GM18517 (cell line): ENCODE results near the gene C1QL4.

Experiments used
- ATAC-seq: cut with Tn5 transposase; IDR thresholded peaks from one replicate; pipeline ENCODE4 v1.9.1; 2021; ENCODE audit warnings: mild to moderate bottlenecking, moderate library complexity; ENCODE audit not compliant: unreplicated experiment

Gene C1QL4

GRCh38 chr12:49348781-49349180 lies 11.8 kb upstream of the C1QL4 start:
- no peak for ATAC-seq

DNA sequence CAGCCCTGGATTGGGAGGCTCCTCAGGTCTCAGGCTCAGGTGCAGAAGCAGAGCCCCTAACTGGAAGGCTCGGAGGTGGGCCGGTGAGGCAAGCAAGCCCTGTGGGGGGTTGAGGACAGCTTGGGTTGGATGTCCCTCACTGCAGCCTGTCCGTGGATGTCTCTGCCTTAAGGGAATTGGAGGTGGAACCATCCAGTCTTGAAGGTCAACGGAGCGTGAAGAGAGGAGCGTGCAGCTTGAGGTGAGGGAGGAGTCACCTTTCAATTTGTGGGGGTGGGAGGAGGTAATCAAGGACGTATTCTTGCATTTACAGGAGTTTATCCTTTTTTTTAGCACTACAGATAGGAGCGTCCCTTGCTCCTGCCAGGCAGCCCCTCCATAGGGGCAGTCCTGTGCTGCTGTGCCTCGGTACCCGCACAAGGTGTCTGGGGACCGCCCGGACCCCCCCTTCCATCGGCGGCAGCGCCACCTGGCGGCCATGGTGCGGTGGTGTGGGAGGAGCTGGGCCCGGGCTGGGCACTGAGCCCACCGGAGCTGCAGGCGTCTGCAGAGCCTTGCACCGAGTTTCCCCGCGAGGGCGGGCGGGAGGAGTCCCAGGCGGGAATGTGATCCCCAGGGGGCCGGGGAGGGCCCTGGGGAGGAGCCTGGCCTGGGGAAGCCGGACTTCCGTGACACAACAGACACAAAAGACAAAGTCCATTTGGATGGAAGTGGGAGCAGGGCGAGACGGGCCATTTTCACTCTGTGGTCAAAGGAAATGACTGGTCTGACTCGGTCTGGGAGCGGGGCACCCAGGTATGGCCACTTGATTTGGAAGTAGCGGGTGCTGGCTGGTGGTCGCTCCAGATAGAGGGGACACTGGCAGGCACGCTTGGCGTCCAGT lies 10.6 kb upstream of the C1QL4 start:
- no peak for ATAC-seq

GRCh38 chr12:49346659-49347310 lies 9.8 kb upstream of the C1QL4 start, which contains the start of gene DNAJC22:
Gene DNAJC22, plus strand, starts transcription at chr12:49346888. Its CDS starts 1,985 bp downstream, at chr12:49348873.
- no peak for ATAC-seq

DNA sequence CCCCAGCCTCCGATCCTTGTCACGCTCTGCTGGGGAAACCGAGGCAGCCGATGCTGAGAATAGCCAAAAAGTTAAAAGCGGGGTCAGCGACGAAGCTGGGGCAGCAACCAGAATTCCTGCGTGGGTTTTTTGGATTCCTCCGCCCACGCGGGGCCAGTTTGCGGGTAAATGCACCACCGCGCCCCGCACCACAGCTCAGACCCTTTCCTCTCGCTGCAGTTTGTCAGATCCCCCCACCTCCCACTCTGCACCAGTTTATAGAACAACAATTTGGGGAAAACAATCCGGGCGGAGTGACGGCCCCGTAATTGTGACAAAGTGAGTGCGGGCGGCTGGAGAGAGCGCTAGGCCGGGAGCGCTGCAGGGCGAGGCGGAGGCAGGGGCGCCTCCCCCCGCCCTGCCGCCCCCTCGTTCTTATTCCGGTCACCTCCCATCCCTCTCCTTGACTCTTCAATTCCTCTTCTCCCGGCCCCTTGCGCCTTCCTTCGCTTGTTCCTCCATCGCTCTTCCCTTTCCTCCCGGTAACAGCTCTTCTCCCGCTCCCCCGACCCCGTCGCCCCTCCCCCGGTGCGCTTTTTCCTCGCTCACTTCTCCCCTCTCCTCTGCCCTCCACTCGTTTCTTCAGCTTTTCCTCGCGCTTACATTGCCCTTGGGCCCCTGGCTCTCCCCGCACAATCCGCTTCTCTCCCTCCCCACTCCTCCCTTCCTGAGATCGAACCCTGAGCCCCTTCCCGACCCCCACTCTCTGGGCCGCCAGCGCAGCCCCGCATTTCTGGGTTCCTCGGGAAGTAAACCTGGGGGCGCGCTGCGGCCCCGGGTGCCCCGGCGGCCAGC lies 9.1 kb upstream of the C1QL4 start:
- ATAC-seq = no peak

DNA sequence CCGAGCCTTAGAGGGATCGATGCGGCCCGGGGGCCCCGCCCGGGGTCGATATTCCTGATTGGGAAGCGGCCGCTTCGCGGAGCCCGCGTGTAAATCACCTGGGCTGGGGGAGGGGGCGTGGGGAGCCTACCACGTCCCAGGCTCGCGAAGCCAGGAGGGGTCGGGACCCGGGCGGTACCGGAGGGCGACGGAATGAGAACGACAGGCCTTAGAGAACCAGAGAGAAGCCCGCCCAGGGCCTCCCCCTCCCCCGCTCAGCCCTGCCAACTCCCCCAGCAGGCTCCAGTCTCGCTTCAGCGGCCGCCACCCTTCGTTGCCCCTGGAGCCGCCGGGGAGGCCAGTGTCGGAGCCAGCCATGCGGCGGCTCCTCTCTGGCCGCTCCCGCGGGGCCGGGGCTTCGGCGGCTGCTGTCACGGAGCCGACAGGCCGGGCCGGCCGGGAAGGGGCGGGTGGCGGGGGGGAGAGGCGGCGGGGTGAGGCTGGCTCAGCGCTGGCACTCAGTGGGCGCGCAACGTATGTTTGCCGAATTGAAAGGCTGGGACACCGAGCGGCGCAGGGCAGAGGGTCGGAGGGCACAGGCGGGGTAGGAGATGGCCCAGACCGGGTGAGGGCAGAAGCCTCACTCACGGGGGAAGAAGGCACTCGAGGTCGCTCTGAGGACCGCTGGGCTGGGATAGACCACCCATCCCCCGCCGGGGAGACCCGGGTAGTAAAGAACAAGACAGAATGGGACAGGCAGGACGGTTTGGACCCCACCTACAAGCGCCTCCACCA lies 8.2 kb upstream of the C1QL4 start:
- no peak for ATAC-seq

DNA sequence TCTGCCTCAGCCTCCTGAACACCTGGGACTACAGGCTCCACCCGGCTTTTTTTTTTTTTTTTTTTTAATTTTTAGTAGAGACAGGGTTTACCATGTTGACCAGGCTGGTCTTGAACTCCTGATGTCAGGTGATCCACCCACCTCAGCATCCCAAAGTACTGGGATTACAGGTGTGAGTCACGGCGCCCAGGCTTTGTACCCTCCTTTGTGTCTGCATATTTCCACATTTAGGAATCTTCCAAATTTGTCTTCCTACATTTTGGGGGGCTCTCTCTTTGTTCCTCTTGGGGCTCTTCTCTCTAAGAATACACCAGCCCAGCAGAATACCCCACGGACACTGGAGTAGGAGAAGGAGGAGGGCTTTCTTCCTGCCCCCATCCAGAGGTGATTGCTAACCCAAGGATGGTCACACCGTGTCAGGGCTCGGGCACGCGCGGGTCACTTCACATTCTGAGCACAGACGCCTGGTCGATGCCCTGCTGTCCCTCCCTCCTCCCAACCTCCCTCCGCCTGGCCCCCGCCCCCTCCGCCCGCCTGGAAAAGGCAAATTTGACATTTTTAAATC lies 7.6 kb upstream of the C1QL4 start:
- no peak for ATAC-seq

DNA sequence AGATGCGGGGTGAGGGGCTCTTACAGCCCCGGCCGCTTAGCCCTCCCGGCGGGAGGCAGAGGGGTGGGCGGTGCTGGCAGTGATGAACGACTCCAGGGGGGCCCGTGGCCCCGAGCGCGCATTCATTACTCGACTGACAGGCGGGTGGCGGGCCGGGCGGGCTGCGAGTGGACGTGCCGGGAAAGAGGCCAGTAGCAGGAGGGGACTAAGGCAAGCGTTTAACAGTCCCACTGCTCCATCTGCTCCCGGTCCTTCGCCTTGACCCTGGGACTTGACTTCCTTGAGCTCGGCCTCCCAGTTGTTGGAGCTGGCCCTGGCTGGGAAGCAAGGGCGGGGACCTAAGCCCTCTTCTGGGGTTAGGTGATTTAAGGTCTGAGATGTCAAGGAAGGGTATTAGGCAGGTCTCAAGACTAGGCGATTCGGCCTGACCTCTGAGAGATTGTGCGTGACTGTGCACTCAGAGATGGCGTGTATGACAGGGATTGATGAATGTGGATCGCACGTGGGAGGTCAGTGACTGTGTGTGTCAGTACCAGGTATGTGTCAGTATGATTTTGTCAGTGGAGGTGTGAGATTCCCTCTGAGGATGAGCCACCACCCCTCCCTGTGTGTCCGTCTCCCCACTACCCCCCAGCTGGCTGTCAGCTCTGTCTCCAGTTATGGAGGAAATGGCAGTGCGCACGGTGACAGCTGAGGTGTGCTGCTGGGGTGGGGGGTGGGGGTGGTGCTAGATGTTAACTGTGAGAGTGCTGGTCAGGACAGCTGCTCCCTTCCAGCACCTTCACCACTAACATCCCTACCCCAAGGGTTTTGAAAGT lies 6.1 kb upstream of the C1QL4 start:
- ATAC-seq = no peak

GRCh38 chr12:49342066-49342913 lies 5.3 kb upstream of the C1QL4 start:
- peak; percentile 76 for ATAC-seq

DNA sequence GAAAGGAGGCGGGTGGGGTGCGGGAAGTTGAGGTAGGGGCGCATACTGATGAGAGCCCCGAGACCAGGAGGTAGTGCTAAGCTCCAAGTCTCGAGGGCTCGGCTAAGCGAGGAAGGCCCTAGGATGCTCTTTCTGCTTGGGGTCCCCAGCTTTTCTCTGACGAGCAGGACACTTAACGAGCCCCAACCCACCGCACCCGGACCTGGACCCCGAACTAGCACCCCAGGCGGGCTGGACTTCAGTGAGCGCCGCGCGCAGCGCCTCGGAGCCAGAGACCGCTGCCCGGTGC lies 4.7 kb upstream of the C1QL4 start:
- ATAC-seq = no peak

DNA sequence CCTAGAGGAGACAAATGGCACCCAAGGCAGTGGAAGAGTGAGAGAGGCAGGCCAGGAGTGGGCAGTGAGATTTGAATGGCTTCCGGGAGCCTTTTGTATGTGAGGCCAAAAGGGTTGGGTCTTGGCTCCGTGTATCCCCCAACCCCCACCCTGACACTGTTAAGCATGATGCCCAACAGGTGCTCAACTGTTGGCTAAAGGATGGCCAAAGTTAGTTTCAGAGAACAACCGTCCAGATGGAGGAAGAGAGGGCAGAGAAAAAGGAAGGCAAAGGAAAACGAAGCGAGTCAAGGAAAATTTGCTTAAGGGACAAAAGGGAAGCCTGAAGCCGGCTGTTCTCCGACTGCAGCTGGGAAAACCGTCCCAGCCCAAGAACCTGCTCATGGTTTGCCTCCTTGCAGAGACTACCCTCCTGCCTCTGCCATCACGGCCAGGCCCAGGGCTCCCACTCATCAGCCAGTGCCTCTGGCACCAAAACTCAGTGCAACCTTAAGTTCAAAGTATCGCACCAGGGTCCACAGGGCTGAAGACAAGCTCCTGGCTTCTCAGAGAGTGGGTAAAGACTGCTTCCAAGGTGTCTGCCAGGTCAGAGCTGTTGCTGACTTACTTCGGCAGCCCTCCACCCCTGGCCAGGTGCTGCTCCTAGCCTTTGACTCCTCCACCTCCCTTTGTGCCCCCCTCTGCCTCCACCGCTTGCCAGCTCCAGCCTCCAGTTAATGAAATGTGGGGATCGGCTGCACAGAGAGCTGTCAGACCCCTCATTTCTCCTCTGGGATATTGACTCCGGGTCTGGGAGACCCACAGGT lies 4.2 kb upstream of the C1QL4 start:
- ATAC-seq = no peak

DNA sequence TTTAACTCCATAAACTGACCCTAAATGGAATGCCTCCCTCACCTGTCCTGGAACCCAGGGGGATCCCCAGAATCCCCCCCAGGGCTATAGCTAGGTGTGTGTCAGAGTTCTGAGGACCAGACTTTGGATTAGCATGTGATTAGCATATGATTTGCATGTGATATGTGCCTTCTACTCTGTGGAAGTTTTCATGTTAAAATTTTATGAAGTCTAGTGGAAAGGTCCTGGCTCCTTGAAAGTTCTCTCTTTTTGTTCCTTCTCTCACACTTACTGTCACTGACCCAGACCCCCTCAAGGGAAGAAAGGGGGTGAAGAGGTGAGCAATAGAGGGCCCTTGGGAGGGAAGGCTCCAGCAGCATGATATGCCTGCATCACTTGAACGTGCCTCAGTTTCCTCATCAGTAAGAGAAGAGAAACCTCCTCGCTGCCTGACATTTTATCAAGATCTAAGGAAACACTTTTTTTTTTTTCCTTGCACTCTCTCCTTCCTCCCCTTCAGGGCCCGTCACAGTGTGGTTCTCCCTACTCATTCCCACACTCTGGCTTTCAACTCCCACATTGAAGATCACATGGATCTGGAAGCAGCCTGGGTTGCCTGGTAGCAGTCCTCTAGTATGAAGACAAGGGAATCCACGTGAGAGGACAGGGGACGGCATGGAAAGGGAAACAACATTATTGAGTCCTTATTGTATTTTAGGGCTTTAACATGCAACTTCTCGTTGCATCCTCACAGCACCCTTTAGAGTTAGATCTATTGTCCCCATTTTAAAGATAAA lies 3.3 kb upstream of the C1QL4 start:
- no peak for ATAC-seq

DNA sequence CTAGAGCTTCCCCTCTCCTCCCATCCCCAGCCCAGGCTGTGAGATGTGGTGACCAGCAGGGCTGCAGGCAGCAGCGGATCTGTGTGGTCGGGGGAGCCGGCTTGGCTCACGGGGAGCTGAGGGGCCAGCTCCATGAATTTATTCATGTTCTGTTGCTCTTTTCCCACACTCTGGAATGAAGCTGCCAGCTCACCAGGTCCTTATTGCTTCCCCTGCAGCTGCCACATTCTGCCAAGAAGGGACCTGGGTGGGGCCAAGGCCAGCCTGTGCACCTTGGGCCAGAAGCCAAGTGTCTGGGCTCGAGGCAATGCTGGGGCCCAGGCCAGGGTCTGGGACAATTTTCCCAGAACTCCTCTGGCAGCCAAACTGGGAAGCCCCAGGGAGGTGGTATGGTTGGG lies 2.5 kb upstream of the C1QL4 start:
- no peak for ATAC-seq

GRCh38 chr12:49338830-49339463 lies 2.0 kb upstream of the C1QL4 start:
- no peak for ATAC-seq

DNA sequence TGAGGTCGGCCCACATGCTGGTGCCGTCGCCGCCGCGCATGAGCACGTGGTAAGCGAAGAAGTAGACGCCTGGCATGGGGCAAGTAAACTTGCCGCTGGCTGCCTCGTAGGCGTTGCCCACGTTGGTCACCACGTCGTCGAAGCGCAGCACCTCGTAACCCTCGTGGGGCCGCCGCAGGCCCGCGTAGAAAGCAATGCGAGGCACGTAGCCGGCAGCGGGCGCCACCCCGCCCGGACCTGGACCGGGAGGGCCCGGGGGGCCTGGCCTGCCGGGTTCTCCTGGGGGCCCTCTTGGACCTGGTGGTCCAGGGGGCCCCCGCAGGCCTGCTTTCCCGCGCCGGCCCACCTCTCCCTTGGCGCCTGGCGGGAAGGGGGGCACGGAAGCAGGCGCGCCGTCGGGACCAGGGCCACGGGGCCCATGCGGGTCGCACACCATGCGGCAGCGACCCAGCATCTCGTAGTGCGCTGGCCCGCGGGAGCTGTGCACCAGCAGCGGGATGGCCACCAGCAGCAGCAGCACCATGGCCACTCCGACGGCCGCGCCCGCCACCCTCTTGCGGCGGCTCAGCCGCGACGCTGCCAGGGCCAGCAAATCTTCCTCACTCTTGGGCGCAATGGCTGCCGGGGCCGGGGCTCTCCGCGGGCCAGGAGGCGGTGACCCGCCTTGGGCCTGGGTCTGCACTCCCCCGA lies 888 bp downstream of the C1QL4 start:
- ATAC-seq = no peak

GRCh38 chr12:49335118-49335954 lies 1.7 kb downstream of the C1QL4 start:
- ATAC-seq = no peak
